Fibroblast of the conjunctiva (primary cell): ENCODE data around the gene MIXL1.
A peak's percentile ranks its signal among the peaks of the same experiment; 100 is the strongest.
"Not testable (repeated sequence)": the region's sequence is repeated elsewhere in the genome, so short reads cannot be mapped to it uniquely, and the experiment has no call there.

Source experiments
- DNase-seq: peaks from one replicate; pipeline ENCODE4 v3.0.0-alpha.2; 2010; ENCODE audit warnings: low read depth

The MIXL1 gene

GRCh38 chr1:226215239-226215638 is 8.2 kb upstream of the MIXL1 start:
- DNase-seq = no peak

GRCh38 chr1:226216056-226216455 is 7.4 kb upstream of the MIXL1 start:
- DNase-seq = no peak

GRCh38 chr1:226217273-226217672 is 6.2 kb upstream of the MIXL1 start:
- no peak for DNase-seq

DNA sequence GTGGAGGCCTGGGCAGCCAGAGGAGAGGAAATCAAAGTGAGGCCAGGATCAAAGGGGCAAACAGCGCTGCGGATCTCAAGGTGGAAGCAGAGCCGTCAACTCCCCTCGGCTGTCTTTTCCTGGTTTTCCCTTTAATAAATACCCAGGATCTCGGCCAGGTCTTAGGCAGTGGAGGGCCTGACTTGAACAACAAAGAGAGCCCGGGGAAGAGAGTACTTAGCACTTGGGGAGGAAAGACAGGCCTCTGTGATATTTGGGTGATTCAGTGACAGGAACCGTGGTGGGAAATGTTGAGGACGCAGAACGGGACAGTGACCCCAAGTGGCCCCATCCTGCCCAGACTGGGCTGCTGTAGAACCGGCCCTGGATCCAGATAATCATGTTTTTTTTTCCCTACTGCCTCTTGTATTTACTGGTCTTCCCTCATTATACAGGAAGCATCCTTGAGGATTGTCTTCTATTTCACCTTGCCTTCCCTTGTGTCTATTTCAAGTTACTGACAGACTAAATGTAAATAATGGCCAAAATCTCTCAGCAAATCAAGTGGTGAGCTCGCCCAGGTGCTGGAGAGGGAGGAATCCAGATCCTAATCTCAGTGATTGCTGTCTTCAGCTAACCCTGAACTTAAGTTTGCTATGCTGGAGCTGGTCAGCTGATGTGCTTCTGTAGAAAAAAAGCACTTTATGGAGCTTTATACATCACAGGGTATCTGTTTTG is 2.8 kb upstream of the MIXL1 start:
- no peak for DNase-seq

DNA sequence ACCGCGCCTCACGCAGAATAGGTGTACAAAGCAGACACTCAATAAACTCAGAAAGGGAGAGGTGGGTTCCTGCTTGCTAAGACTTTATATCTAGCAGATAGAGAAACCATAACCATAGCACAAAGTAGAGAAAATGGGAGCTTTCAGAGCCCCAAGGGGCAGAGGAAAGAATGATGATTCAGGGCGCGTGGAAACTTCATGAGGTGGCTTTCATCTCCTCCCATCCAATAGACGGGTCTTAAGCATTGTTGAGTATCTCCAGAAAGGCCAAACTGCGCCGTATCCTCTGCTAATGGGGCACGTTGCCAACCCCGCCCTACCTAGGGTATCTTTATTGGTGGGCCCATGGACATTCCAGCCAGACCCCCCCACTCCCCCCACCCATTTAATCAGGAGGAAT is 778 bp upstream of the MIXL1 start:
- DNase-seq = no peak

- DNase-seq = no peak
Observed at GRCh38 chr1:226223786-226224244, 351 bp downstream of the MIXL1 start.

DNA sequence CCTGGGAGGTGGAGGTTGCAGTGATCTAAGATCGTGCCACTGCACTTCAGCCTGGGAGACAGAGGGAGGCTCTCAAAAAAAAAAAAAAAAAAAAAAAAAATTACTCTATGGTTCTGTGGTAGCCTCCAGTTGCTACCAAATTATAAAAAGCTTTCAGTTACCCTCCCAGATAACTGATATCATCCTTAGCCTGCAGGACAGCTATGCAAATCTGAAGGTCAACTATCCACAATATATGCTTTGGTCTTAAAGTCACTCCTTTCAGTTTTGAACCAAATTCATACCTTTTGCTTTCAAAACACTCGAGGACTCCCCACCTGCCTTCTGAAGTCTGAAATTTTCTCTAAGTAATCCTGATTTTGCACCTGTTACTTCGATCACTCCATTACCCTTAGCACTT is 3.1 kb downstream of the MIXL1 start:
- no peak for DNase-seq

- no peak for DNase-seq
Observed at GRCh38 chr1:226233293-226233692, 9.8 kb downstream of the MIXL1 start.

DNA sequence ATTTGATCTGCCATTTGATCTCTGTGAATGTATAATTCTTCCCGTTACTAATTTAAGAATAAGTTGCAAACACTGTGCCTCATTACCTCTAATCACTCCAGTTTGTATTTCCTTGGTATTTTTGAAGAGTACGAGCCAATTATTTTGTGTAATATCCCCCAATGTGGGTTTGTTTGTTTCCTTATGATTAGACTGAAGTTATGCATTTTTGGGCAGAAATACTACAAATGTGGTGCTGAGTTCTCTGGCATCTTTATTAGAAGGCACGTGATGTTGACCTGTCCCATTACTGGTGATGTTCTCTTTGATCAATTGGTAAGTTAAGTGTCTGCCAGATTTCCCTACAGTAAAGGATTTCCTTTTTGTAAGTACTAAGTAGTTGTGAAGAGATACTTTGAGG is 10.3 kb downstream of the MIXL1 start:
- DNase-seq = no peak

- no peak for DNase-seq
Observed at GRCh38 chr1:226236826-226237225, 13.4 kb downstream of the MIXL1 start.

GRCh38 chr1:226239421-226239820 is 16.0 kb downstream of the MIXL1 start:
- DNase-seq = no peak

GRCh38 chr1:226248091-226248490 is 24.6 kb downstream of the MIXL1 start:
- peak; percentile 30 for DNase-seq

- DNase-seq = no peak
Observed at GRCh38 chr1:226248796-226249195, 25.3 kb downstream of the MIXL1 start.

DNA sequence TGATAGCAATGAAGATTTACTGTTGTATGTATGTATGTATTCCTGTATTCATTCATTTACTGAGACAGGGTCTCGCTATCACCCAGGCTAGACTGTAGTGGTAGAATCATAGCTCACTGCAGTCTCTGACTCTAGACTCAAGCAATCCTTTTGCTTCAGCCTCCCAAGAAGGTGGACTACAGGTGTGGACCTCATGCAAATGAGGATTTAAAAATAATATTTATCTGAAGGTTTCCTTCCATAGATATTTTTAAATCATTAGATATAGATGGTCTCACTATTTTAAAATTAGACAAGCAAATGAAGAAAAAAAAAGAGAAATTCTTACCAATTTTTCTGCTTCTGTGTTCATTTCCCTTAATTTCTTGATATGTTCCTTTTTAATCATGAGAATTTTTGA is 27.0 kb downstream of the MIXL1 start:
- no peak for DNase-seq

- DNase-seq = not testable (repeated sequence)
Observed at GRCh38 chr1:226252841-226253240, 29.4 kb downstream of the MIXL1 start.

DNA sequence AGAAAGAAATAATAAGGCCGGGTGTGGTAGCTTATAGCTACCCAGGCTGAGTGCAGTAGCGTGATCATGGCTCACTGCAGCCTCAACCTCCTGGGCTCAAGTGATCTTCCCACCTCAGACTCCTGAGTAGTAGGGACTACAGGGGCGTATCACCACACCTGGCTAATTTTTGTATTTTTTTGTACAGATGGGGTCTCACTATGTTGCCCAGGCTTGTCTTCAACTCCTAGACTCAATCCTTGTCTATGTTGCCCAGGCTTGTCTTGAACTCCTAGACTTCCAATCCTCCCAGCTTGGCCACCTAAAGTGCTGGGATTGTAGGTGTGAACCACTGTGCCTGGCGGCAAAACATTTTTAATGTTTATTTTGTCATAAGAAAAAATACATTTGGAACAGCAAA is 30.5 kb downstream of the MIXL1 start:
- no peak for DNase-seq

- no peak for DNase-seq
Observed at GRCh38 chr1:226255380-226255779, 31.9 kb downstream of the MIXL1 start.

GRCh38 chr1:226261818-226262217 is 38.4 kb downstream of the MIXL1 start:
- DNase-seq = no peak

GRCh38 chr1:226268421-226269124 is 45.1 kb downstream of the MIXL1 start:
- DNase-seq = no peak

- not testable (repeated sequence) for DNase-seq
Observed at GRCh38 chr1:226272233-226272902, 48.9 kb downstream of the MIXL1 start.

GRCh38 chr1:226274138-226274537 is 50.7 kb downstream of the MIXL1 start:
- DNase-seq = no peak

DNA sequence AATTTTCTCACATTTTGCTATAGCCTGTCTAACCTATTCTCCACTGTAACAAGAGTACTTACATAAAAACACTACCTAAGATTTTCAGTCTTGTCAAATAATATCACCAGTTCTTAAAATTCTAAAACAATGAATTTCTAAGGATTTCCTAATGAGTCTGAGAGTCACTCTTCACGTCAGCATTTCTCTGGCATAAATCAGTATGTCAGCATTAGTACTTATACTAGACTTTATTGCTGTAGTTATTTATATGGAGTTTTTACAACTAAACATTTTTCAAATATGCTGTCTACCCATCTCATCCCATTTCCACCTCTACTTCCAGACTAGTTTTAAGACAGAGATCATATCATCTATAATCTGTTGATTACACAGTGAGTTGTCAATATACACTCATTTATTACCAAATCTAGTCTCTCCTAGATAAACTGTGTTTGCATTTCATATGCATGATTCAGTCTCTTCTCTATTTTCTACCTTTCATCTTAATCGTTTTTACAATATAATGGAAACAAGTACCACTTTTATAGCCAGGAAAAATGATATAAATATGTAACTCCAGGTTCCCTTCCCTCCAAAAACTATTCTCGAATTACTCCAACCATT is 52.7 kb downstream of the MIXL1 start:
- DNase-seq = no peak
